Uterus (tissue), 2 donors: ENCODE results near the gene UFSP2.

Source experiments
- POLR2A ChIP-seq, 2 donors: fragments of 450-650 bp; IDR thresholded peaks; one replicate each; pipeline ENCODE4 v1.6.1; 2016; ENCODE audit warnings: antibody characterized with exemption in 2 of 2, mild to moderate bottlenecking in 1 of 2, moderate library complexity in 1 of 2
- TF ChIP-seq, protein P1 (sequence below), 4 experiments: fragments of 200-600 bp in 2 of 4; fragments of 450-650 bp in 2 of 4; sonication (generic) in 2 of 4; IDR thresholded peaks; one replicate each; pipeline ENCODE4 v1.5.1; 2016 to 2019; ENCODE audit warnings: antibody characterized with exemption in 4 of 4, mild to moderate bottlenecking in 2 of 4, moderate library complexity in 1 of 4

DNA sequence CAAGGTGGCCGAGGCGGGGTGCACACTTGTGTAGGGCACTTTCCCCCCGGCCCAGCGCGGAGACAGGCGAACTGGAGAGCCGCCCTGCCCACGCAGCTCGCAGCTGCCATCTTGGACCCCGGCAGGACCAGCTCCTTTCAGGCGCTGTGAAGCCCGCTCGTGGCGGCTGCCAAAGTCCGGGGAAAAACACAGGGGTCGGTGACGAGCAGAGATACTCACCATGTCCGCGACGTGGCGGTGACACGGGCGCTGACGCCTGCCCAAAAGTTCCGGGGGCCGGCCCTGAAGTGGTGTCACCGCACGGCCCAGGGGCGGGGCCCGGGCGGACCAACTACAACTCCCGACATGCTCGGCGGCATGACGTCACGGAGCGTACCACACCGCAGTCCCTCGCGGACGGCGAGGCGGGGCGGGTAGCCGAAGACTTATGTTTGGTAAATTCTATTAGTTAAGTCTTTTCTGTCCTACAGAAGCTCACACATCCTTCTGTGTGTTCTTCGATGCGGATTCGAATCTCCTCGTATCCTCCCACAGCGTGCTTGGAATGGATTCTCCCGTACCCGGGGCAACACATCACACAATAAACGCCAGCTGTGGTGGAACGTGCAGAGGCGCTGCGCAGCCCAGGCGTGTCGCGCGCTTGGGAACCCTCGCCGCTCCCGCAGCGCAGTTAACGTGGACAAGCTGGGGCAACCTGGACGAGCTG lies at the start of gene UFSP2:
- TF ChIP-seq, protein P1, sequence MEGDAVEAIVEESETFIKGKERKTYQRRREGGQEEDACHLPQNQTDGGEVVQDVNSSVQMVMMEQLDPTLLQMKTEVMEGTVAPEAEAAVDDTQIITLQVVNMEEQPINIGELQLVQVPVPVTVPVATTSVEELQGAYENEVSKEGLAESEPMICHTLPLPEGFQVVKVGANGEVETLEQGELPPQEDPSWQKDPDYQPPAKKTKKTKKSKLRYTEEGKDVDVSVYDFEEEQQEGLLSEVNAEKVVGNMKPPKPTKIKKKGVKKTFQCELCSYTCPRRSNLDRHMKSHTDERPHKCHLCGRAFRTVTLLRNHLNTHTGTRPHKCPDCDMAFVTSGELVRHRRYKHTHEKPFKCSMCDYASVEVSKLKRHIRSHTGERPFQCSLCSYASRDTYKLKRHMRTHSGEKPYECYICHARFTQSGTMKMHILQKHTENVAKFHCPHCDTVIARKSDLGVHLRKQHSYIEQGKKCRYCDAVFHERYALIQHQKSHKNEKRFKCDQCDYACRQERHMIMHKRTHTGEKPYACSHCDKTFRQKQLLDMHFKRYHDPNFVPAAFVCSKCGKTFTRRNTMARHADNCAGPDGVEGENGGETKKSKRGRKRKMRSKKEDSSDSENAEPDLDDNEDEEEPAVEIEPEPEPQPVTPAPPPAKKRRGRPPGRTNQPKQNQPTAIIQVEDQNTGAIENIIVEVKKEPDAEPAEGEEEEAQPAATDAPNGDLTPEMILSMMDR (IDR thresholded peaks at IDR 0.05): peak in 1 of 4 experiments; percentile 4
- TF ChIP-seq POLR2A (IDR thresholded peaks at IDR 0.05): peak; percentile 66 to 86
